ENCODE measurements around the gene TCOF1. TPM values are rescaled to one million over a fixed set of nuclear protein-coding genes. Genes with fewer than 3 reads are reported as not detected.

TCOF1 gene
- polyA plus RNA-seq, 1 donor (not counting 4 experiments of a cell fraction or from before 2014, with no cell fraction given), result 13.6 TPM

- dilution Hi-C loops (cut with MboI; ENCODE audit: extremely low pct_ligation_motif_present, low sequenced_read_pairs), result no loop called here
- Histone ChIP-seq H3K4me3 (ENCODE audit: control insufficient read depth in 2 of 3, extremely low read depth in 1 of 3, insufficient read depth in 2 of 3, low read depth in 1 of 3, low read length in 3 of 3) (no peak overlapping the region), H3K9me3 (ENCODE audit: control insufficient read depth, low read depth, low read length) (no peaks in the 10 kb centered on the region), H3K4me1 (ENCODE audit: control insufficient read depth, extremely low read depth, insufficient read depth, low read length) (peaks cover 13% of the 10 kb centered on the region), H3K36me3 (ENCODE audit: control insufficient read depth in 2 of 2, extremely low read depth in 1 of 2, insufficient read depth in 2 of 2, low read length in 2 of 2) (peaks cover 9 to 11% of the 10 kb centered on the region in 2 experiments), H2AFZ (ENCODE audit: control insufficient read depth, low read length) (no peak overlapping the region), H3K79me2 (ENCODE audit: control insufficient read depth, insufficient read depth, low read length) (no peaks in the 10 kb centered on the region), H3K9me1 (ENCODE audit: control insufficient read depth, extremely low read depth, insufficient read depth, low read length) (no peaks in the 10 kb centered on the region), H3K4me2 (ENCODE audit: control insufficient read depth, extremely low read depth, insufficient read depth, low read depth, low read length) (no peak overlapping the region), H3K27me3 (ENCODE audit: control insufficient read depth, extremely low read depth, insufficient read depth, low read length) (no peaks in the 10 kb centered on the region), H4K20me1 (ENCODE audit: control insufficient read depth, extremely low read depth, insufficient read depth, low read length) (peaks cover 4% of the 10 kb centered on the region), H3K27ac (ENCODE audit: control insufficient read depth, insufficient read depth, low read length) (no peak overlapping the region), H3K9ac (ENCODE audit: control insufficient read depth, extremely low read depth, insufficient read depth, low read length) (no peak overlapping the region)
- no peak for FAIRE-seq
- no peak for DNase-seq (ENCODE audit: low read depth, low spot score)
- peak; percentile 58 to 63 (median 60) for TF ChIP-seq CTCF (optimal IDR thresholded peaks at IDR 0.05 in 1 of 3, IDR thresholded peaks at IDR 0.05 in 1 of 3, conservative IDR thresholded peaks at IDR 0.05 in 1 of 3; ENCODE audit: extremely low read depth in 1 of 3, insufficient read depth in 2 of 3, low read length in 3 of 3)
- TF ChIP-seq EZH2 (IDR thresholded peaks at IDR 0.05; ENCODE audit: low read length), result no peak
These were observed 81.5 kb downstream of the TCOF1 start for GRCh38 chr5:150438873-150439546.

DNA sequence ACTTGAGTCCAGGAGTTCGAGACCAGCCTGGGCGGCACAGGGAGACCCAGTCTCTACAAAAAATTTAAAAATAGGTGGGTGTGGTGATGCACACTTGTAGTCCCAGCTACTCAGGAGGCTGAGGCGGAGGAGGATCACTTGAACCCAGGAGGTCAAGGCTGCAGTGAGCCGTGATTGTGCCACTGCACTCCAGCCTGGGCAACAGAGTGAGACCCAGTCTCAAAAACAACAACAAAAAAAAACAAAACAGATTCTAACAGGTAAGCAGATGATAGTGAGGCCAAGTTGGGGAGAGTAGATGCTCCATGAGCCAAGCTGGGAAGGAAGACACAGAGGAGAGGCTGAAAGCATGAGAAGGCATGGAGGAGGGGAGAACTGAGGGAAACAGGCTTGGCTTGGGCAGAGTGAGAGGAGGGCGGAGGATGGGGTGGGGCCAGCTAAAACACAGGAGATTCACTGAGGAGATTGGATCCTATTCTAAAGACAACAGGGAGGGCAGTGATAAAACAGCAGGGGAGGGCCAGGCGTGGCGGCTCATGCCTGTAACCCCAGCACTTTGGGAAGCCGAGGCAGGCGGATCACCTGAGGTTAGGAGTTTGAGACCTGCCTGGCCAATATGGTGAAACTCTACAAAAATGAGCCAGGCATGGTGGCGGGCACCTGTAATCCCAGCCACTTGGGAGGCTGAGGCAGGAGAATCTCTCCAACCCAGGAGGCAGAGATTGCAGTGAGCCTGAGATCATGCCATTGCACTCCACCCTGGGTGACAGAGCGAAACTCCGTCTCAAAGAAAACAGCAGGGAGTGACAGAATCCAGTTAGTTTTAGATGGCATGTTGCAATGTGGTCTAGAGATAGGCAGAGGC, 83.7 kb downstream of the TCOF1 start:
- peaks cover 26 to 28% of the 10 kb centered on the region in 2 experiments for H3K36me3 ChIP-seq (ENCODE audit: control insufficient read depth in 2 of 2, extremely low read depth in 1 of 2, insufficient read depth in 2 of 2, low read length in 2 of 2)
- no peak for DNase-seq (ENCODE audit: low read depth, low spot score)
- FAIRE-seq, result no peak
- H3K27ac ChIP-seq (ENCODE audit: control insufficient read depth, insufficient read depth, low read length), result no peak overlapping the region
- no peak overlapping the region for H3K9ac ChIP-seq (ENCODE audit: control insufficient read depth, extremely low read depth, insufficient read depth, low read length)
- TF ChIP-seq CTCF (optimal IDR thresholded peaks at IDR 0.05 in 1 of 3, IDR thresholded peaks at IDR 0.05 in 1 of 3, conservative IDR thresholded peaks at IDR 0.05 in 1 of 3; ENCODE audit: extremely low read depth in 1 of 3, insufficient read depth in 2 of 3, low read length in 3 of 3) (no peak), EZH2 (IDR thresholded peaks at IDR 0.05; ENCODE audit: low read length) (no peak)
- H3K79me2 ChIP-seq (ENCODE audit: control insufficient read depth, insufficient read depth, low read length), result peaks cover 10% of the 10 kb centered on the region
- H3K9me1 ChIP-seq (ENCODE audit: control insufficient read depth, extremely low read depth, insufficient read depth, low read length), result no peaks in the 10 kb centered on the region
- dilution Hi-C loops (cut with MboI; ENCODE audit: extremely low pct_ligation_motif_present, low sequenced_read_pairs), result no loop called here
- H3K9me3 ChIP-seq (ENCODE audit: control insufficient read depth, low read depth, low read length), result no peaks in the 10 kb centered on the region
- H3K4me1 ChIP-seq (ENCODE audit: control insufficient read depth, extremely low read depth, insufficient read depth, low read length), result peaks cover 5% of the 10 kb centered on the region
- H3K27me3 ChIP-seq (ENCODE audit: control insufficient read depth, extremely low read depth, insufficient read depth, low read length), result no peaks in the 10 kb centered on the region
- H3K4me3 ChIP-seq (ENCODE audit: control insufficient read depth in 2 of 3, extremely low read depth in 1 of 3, insufficient read depth in 2 of 3, low read depth in 1 of 3, low read length in 3 of 3), result no peak overlapping the region
- no peak overlapping the region for H2AFZ ChIP-seq (ENCODE audit: control insufficient read depth, low read length)
- H3K4me2 ChIP-seq (ENCODE audit: control insufficient read depth, extremely low read depth, insufficient read depth, low read depth, low read length), result no peak overlapping the region
- H4K20me1 ChIP-seq (ENCODE audit: control insufficient read depth, extremely low read depth, insufficient read depth, low read length), result peaks cover 18% of the 10 kb centered on the region

Data from keratinocyte (primary cell).